PFSK-1 (cell line): ENCODE data around the gene ACTA1.

ENCODE experiments used
- POLR2AphosphoS5 ChIP-seq: IDR thresholded peaks from 2 replicates; pipeline ENCODE4 v1.6.1; 2012; ENCODE audit warnings: low read depth, mild to moderate bottlenecking, control low read depth, low read length, moderate library complexity
- REST ChIP-seq, 2 experiments: IDR thresholded peaks; 2 replicates each; pipeline versions ENCODE4 v1.6.1 to v1.8.0; 2011 to 2012; ENCODE audit warnings: low read depth in 2 of 2, low read length in 2 of 2, control low read depth in 1 of 2, inconsistent platforms in 1 of 2, mild to moderate bottlenecking in 1 of 2, moderate library complexity in 1 of 2; ENCODE audit not compliant: insufficient read depth in 1 of 2
- SIN3A ChIP-seq: IDR thresholded peaks from 2 replicates; pipeline ENCODE4 v1.6.1; 2012; ENCODE audit warnings: mild to moderate bottlenecking, low read length, moderate library complexity, borderline replicate concordance; ENCODE audit not compliant: insufficient read depth
- TAF1 ChIP-seq: IDR thresholded peaks from 2 replicates; pipeline ENCODE4 v1.6.1; 2012; ENCODE audit warnings: low read length, control low read depth, borderline replicate concordance; ENCODE audit not compliant: insufficient read depth

- TF ChIP-seq SIN3A, result no peak
- no peak for TF ChIP-seq POLR2AphosphoS5
- no peak for TF ChIP-seq REST (IDR thresholded peaks at IDR 0.05; ENCODE audit: insufficient read depth in 1 of 2, low read depth in 2 of 2, low read length in 2 of 2)
- no peak for TF ChIP-seq TAF1
These were observed 13.1 kb downstream of the ACTA1 start for GRCh38 chr1:229420765-229421164.
